ENCODE results near the gene SLX1B.
"Not testable (repeated sequence)": the region's sequence is repeated elsewhere in the genome, so short reads cannot be mapped to it uniquely, and the experiment has no call there.

The SLX1B gene

DNA sequence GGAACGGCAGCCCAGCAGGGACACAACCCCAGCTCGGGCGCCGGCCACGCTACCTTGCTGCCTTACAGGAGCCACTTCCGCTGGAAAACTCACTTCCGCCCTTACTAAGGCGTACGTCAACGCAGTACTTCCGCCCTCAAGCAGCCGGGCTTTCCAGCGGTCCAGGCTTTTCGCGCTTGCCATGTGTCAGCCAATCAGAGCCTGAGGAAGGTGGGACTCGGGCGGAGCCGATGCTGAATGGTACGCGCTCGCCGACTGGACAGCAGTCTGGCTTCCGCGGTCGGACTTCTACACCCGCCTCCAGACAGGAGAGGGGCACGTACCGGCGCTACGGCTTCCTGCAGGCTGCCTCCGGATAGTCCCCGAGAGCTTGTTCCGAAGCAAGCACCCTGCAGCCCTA is at the start of gene SLX1B, which contains the start of gene BOLA2:
SLX1B (plus strand) TSS at position 265 of the 400 bp plus-strand sequence.
BOLA2 (minus strand) TSS at position 83 of the 400 bp plus-strand sequence. CDS start 98 bp downstream, outside the sequence.
- DNase-seq, result not testable (repeated sequence)

DNA sequence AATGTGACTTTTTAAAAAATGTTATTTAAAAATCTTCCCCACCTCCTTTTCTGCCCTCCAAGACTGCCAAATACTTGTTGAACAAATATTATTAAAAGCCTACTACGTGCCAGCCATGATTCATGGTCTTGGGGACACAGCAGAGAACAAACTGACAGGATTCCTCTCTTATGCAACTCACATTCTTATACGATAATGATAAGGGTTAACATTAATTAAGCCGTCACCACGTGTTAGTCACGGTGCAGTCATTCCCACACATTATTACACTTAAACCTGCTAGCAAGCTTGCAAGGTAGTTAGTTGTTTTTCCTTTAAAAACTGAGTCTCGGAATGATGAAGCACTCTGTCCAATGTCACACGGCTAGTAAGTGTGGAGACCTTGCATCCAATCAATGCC is 49.1 kb upstream of the SLX1B start:
- DNase-seq, result peak in 2 of 51 donors; percentile 0 to 3

DNA sequence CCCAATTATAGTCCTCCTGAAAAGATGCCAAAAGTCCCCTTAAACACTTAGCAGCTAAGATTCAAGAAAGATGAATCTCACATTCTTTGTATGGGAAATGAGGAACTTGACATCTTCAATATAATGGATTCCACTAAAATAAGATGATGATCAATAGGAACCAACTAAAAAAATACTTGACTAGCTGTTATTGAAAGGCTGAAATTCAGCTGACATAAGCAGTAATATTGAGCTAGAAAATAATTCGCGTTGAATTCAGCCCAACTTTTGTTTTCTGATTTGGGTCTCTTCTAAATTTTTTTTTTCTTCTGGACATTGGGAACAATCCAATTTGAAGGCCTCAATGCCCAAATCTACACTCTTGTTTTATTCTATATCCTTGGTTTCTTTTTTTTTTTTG is 30.7 kb upstream of the SLX1B start:
- DNase-seq, result not testable (repeated sequence)

DNA sequence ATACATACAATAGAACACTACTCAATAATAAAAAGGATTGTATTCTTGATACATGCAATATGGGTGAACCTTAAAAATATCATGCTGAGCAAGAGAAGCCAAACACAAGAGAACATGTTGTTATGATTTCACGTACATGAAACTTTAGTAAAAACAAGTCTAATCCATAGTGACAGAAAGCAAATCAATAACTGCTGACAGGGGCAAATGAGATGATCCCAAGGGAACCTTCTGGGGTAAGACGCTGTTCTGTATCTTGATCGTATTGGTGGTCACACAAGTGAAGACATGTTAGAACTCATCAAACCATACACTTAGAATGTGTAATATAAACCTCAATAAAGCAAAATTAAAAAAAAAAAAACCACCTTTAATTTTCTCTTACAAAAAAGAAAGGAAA is 28.9 kb upstream of the SLX1B start:
- DNase-seq, result not testable (repeated sequence)

DNA sequence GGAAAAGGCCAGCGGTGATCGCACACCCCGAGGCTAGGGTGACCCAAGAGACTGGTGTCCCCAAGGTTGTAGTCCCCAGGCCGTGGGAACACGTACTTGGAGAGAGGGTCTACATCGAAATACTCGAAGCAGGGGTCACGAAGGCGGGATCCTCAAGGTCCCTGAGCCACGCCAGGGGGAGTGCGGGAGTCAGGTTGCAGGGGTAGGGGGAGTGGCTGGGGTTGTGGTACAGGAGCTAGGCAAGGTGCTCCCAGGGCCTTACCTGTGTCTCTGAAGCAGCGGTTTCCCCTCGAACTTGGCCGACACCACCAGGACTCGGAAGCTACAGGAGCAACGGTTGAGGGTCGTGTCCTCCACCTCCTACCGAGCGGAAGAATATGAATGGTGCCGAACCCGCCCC is 579 bp upstream of the SLX1B start:
- not testable (repeated sequence) for DNase-seq

DNA sequence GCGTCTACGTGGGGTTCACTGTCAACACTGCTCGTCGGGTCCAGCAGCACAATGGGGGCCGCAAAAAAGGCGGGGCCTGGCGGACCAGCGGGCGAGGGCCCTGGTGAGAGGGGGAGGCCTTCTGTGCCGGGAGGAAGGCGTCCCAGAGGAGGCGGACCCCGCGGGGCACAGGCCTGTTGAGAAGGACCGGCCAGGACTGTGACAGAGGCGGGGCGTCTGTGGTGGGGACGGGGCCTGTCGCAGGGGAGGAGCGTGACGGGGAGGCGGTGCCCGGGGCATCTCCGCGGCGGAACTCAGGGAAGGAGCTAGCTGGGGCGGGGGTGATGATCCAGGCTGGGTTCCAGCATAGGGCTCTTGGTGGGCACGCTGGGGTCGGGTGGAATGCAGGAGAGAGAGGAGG is 495 bp downstream of the SLX1B start:
- DNase-seq, result not testable (repeated sequence)

DNA sequence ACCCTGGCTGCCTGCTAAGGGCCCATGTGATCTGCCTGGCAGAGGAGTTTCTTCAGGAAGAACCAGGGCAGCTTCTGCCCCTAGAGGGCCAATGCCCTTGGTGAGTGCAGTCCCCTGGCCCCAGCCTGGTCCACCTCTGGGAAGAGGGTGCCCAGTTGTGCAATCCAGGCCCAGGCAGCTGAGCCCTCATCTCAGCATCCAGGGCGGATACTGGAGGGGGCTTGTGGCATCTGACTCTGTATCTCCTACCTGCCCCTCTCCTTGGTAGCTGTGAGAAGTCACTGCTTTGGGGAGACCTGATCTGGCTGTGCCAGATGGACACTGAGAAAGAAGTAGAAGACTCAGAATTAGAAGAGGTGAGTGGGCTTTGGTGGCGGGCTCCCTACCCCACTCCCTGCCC is 3.3 kb downstream of the SLX1B start:
- not testable (repeated sequence) for DNase-seq

DNA sequence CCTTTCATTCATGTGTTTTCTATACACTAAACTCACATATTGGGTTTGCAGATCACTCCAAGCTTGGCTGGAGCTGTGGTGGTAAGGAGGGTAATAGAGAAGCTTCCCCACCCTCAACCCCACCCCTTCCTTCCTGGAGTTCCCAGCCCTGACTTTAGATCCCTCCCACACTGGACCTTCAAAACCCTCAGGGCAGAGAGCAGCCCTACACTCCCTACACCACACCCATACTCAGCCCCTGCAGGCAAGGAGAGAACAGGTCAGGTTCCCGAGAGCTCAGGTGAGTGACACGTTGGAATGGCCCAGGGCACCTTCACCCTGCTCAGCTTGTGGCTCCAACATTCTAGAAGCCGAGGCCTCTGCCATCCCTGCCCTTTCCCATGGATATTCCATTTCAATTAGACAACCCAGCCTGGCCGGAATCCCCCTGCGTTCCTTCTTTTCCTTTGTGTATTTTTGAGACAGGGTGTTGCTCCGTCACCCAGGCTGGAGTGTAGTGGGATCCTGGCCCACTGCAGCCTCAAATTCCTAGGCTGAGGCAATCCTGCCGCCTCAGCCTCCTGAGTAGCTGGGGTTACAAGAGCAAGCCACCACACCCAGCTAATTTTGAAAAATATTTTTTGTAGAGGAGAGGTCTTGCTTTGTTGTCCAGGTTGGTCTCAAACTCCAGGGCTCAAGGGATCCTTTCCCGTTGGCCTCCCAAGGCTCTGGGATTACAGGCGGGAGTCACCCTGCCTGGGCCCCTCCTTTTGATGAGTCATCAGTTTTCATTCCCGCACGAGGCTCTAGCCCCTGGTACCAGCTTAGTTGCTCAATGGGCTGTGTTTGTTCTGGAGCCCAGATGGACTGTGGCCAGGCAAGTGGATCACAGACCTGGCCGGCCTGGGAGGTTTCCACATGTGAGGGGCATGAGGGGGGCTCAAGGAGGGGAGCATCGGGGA is 5.6 kb downstream of the SLX1B start, which contains the start of gene SULT1A4:
SULT1A4 (plus strand) TSS at position 208 of the 941 bp plus-strand sequence. CDS start 1,473 bp downstream, outside the sequence.
- DNase-seq, result not testable (repeated sequence)

DNA sequence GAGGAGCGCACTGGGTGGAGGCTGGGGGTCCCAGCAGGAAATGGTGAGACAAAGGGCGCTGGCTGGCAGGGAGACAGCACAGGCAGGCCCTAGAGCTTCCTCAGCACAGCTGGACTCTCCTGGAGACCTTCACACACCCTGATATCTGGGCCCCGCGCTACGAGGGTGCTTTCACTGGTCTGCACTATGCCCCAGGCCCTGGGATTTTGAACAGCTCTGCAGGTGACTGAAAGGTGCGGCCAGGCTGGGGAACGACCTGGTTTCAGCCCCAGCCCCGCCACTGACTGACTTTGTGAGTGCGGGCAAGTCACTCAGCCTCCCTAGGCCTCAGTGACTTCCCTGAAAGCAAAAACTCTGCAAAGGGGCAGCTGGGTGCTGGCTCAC is 6.3 kb downstream of the SLX1B start:
- not testable (repeated sequence) for DNase-seq

DNA sequence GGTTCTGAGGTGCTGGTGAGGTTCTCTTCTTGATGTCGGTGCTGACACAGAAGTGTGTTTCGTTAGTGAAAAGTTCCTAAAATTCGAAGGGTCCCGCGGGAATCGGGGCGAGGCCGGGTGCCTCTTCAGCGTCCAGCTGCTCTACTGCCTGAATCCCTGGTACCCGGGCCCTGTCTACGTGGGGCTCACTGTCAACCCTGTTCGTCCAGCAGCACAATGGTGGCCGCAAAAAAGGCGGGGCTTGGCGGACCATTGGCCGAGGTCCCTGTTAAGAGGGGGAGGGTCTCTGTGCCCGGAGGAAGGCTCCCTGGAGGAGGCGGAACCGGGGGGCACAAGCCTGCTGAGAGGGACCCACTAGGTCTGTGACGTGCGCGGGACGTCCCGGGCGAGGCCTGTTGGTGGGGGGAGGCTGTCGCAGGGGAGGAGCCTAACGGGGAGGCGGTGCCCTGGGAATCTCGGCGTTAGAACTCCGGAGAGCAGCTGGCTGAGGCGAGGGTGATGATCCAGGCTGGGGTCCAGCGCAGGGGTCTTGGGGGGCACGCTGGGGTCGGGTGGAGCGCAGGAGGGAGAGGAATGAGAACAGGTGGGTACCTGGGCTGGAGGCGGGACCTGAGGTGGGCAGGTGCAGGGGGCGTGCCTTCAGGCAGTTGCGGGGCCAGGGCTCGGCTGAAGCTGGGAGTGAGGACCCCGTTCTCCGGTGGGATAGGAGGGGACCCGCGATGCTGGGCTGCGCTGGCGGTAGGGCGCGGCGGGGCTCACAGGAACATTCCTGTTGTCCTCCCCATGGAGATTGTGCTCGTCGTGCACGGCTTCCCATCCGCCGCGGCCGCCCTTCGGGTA is 11.9 kb downstream of the SLX1B start:
- not testable (repeated sequence) for DNase-seq

DNA sequence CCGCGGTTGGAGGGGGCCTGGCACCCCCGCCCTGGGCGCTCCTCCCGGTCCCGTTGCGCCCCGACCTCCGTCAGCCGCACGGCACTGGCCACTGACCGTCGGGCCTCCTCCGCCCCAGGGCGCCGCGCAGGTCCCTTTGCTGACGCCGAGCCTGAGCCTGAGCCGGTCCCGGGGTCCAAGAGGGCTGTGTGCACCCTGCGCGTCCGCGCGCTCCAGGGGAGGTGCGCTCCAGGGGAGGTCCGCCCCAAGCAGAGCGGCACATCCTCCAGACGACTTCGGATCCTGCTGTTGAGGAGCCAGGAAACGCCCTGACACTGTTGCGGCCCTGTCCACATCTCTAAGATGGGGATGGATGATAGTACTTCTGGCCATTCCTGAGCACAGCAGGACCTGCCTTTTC is 12.6 kb downstream of the SLX1B start:
- DNase-seq, result not testable (repeated sequence)

DNA sequence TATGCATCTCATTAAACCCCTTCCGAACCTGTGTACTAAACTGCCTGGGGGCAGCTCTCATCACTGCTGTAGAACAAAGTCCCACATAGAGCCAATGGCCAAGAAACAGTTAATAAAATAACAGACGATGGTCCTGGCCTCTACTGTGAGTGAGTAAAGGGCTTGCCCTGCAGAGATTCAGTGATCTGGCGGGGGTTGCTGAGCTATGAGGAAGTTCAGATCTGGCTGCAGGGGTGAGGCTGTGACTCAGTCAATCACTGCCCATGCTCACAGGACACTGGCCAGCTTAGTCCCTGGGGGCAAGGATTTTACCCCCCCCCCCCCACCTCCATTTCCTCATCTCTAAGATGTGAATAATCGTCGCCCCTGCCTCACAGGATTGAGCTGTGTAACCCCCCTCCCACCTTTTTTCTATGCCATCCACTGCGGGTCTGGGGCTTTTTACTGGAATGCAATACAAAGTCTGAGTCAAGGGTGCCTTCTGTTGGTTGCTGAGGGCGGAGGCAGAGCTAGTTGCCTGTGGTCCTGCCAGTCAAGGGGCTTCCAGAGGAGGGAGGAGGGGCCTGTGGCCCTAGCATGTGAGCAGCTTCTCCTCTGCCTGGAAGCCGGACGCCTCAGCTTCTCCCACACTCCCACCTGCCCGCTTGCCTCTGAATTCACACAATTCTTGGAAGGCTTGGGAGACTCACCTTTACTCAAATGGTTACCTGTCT is 13.5 kb downstream of the SLX1B start:
- DNase-seq, result not testable (repeated sequence)

DNA sequence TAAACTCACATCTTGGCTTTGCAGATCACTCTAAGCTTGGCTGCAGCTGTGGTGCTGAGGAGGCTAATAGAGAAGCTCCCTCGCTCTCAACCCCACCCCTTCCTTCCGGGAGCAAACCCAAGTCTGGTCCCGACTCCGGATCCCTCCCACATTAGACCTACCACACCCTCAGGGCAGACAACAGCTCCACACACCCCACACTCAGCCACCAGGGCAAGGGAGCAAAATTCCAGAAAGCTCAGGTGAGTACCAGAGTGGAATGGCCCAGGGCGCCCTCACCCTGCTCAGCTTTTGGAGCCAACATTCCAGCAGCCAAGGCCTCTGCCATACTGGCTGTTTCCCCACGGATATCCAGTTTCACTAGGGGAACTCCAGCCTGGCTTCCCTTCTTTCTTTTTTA is 15.3 kb downstream of the SLX1B start:
- not testable (repeated sequence) for DNase-seq

DNA sequence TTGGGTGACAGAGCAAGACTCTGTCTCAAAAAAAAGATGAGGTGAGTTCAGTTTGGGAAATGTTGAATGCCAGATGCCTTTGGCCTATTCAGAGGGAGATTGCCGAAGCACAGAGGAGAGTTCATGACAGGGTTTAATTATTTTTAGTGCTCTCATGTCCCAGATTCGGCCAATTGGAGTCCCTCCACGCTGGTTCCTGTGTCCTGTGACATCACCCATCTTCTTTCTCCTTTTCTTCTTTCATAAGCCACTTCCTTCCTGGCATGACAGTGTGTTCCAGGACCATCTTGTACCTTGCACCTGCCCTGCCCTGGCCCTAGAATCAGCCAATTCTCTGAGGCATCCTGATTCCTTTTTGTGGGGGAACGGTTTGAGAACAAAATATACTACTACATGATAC is 17.7 kb downstream of the SLX1B start:
- DNase-seq, result not testable (repeated sequence)

DNA sequence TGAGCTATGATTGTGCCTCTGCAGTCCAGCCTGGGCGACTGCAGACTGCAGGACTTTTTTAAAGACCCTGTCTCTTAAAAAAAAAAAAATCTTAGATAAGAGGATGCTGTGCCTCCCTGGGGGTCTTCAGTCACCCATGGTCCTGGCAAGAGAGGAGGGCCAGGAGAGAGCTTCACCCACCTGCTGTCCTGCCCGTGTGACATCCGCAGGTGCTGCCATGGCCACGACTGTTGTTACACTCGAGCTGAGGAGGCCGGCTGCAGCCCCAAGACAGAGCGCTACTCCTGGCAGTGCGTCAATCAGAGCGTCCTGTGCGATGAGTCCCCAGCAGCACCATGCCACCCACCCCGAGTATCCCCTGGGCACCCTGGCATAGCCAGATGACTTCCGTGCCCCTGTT is 27.9 kb downstream of the SLX1B start:
- DNase-seq, result not testable (repeated sequence)

DNA sequence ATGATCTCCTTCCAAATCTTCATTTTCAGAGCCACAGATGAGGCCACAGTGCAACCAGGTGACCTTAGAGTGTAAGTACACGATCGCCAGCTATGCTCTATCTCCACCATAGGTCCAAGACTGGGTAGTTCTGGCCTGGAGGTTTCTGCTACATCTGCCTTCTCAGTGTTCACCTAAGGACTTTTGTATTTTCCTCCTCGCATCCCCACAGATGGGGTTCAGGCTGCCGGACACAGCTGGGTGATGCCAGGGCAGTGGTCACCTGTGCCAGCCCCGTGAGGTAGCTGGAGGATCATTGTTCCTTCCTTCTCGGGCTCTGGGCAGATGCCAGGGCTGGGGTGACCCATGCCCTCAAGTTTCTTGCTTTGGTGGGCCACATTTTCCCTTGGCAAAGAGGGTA is 52.0 kb downstream of the SLX1B start, which contains the start of gene NPIPB12:
NPIPB12 (minus strand) TSS at position 101 of the 400 bp plus-strand sequence.
- not testable (repeated sequence) for DNase-seq

Data from hypothalamus (tissue), 51 donors.